ENCODE measurements around the gene REXO1.

GRCh38 chr19:1837625-1838105, 10.6 kb downstream of the REXO1 start:
- no peak for TF ChIP-seq POLR2A (IDR thresholded peaks at IDR 0.05)
- TF ChIP-seq, protein P1, sequence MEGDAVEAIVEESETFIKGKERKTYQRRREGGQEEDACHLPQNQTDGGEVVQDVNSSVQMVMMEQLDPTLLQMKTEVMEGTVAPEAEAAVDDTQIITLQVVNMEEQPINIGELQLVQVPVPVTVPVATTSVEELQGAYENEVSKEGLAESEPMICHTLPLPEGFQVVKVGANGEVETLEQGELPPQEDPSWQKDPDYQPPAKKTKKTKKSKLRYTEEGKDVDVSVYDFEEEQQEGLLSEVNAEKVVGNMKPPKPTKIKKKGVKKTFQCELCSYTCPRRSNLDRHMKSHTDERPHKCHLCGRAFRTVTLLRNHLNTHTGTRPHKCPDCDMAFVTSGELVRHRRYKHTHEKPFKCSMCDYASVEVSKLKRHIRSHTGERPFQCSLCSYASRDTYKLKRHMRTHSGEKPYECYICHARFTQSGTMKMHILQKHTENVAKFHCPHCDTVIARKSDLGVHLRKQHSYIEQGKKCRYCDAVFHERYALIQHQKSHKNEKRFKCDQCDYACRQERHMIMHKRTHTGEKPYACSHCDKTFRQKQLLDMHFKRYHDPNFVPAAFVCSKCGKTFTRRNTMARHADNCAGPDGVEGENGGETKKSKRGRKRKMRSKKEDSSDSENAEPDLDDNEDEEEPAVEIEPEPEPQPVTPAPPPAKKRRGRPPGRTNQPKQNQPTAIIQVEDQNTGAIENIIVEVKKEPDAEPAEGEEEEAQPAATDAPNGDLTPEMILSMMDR (IDR thresholded peaks at IDR 0.05) = peak in 3 of 4 experiments; percentile 59 to 86 (median 77)
- no peak for TF ChIP-seq POLR2AphosphoS5 (IDR thresholded peaks at IDR 0.05)
- TF ChIP-seq EP300 (IDR thresholded peaks at IDR 0.05) = no peak
